NCI-H146 treated with DMSO at 0.1 percent for 48 hours (cell line): ENCODE measurements around the gene EGR4.

ENCODE experiments used
- DNase-seq: peaks from one replicate; lab custom pipeline; 2025; ENCODE audit not compliant: unreplicated experiment; lab: John Stamatoyannopoulos, UW

EGR4 gene

DNA sequence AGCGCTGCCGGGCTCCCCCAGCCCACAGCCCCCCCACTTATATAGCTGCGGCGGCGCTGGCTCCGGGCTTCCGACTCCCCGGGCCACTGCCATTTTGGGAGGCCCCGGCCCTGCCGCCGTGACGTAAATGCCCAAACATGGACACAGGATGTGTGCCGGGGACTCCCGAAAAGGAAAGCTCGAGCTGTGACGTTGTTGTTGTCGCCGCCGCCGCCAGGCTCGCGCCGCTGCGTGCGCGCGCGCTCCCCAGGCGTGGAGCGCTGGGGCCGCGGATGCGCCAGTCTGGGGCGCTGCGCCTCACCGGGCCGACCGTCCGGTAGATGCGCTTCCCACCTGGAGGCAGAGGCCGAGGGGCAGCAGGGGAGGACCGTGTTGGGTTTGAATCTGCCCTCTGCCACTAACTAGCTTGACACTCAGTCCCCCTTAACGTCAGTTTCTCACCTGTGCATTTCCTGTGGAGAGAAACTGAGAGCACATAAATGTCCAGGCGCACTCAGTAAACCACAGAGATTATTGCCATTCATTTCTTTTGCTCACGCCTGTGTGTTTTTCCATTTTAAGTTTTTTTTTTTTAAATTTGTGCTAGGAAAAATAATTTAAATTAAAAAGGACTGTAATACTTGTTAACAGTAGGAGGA, at the start of gene EGR4:
EGR4 (minus strand) TSS at position 15 of the 638 bp plus-strand sequence. CDS start 231 bp downstream, outside the sequence.
- peak; percentile 54 for DNase-seq

DNA sequence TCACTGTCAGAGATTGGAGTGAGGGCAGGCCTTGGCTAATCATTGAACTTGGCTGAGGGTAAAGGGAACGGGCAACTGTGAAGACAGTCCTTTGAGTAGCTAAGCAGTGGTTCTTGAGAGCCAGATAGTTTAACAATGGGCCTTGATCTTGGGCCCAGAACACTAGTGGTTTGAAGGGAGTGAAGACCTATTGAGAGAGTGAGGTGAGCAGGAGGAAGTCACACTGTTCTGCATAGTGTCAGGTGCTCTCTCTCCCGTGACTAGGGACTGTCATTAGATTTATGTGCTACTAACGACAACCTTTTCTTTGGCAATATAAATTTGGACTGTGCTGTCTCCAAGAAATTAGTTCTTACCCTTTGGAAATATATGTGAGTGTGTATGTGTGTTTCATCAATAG, 47.7 kb upstream of the EGR4 start:
- no peak for DNase-seq

DNA sequence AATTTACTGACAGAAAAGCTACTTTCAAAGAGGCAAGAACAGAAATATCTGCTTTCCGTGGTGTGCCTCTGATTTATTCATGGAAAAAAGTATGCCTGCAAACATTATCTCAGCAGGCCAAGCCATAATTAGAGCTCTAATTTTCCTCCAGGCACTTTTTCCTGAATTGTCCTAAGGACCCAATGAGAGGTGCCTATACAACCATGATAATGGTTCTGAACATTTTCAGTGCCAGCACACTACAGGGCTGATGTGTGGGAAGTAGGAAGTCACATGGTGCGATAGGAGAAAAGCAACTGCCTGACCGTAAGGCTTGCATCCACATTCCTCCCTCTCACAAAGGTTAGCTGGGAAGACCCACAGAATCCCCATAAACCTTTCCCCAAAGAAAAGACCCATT, 45.9 kb upstream of the EGR4 start:
- peak; percentile 90 for DNase-seq

DNA sequence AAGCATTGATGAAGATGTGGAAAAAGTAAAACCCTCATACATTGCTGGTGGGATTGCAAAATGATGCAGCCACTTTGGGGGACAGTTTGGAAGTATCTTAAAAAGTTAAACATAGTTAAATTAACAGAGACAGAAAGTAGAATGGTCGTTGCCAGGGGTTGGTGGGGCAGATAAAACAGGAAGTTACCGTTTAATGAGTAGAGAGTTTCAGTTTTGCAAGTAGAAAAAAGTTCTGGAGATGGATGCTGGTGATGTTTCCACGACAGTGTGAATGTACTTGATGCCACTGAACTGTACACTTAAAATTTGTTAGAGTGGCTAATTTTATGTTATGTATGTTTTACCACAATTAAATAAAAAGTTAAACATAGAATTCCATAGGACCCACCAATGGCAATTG, 44.5 kb upstream of the EGR4 start:
- DNase-seq, result no peak

DNA sequence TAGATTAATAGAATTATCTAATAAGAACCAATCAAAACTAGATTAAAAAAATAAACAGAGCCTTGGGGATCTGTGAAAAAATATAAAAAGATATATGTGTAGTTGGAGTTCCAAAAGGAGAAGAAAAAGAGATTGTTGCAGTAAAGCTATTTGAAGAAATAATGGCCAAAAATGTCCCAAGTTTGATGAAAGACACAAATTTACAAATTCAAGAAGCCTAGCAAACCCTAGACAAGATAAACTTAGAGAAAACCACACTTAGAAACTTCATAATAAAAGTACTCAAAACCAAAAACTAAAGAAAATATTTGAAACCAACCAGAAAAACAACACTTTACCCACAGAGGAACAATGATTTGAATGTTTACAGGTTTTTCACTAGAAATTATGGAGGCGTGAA, 41.3 kb upstream of the EGR4 start:
- no peak for DNase-seq

DNA sequence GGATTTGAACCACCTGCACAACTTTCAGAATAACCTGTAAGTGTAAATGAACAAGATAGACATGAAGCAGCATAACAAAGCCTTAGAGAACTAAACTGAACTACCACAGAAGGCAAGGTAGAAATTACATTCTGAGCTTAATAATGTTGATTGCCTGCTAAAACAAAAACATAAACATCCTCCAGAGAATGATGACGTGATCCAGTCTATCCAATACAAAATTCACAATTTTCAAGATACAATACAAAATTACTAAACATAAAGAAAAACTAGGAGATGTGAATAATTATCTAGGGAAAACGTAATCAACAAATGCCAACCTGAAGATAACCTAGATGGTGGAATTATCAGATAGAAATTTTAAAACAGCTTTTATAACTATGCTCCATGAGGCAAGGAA, 40.7 kb upstream of the EGR4 start:
- DNase-seq, result no peak

DNA sequence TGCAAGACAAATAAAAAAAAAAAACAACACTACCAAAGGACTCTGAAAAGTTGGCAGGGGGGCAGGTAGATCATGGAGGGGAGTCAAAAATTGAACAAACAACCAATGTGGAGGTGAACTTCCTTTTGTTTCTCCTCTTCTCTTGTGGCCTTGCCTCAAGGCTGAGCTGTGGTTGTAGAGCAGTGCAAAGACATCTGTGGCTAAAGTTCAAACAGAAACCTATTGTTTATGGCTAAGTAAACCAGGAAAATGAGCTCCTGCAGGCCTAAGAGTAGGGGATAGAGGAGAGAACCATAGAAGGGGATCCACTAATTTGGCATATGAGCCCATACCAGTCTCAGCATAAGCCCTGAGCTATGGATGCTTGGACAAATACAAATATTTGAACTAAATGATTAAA, 40.2 kb upstream of the EGR4 start:
- peak; percentile 94 for DNase-seq

DNA sequence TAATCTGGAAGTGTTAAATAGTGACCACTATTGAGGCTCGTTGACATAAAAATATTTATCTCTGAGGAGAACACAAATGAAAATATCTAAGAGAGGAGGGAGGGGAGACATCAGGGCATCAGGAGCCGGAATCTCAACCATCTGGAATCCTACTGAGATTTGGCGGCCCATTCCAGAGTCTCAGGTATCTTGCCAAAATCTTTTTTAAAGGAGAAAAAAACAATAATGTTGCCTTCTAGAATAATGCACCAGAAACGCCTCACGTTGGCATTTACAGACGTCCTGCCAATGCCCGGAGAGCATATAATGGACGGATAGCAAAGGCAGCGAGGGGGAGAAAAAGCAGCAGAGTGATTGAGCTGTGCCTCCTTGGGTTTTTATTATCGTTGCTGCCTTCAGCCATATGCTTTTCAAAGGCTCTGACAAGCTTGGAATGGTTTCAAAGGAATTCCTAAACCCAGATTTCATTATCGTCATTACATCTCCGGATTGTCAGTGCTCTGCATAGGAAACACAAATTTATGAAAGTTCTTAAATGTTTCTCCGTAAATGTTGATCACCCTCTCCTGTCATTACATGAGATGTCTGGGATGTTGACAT, 30.9 kb upstream of the EGR4 start:
- no peak for DNase-seq

DNA sequence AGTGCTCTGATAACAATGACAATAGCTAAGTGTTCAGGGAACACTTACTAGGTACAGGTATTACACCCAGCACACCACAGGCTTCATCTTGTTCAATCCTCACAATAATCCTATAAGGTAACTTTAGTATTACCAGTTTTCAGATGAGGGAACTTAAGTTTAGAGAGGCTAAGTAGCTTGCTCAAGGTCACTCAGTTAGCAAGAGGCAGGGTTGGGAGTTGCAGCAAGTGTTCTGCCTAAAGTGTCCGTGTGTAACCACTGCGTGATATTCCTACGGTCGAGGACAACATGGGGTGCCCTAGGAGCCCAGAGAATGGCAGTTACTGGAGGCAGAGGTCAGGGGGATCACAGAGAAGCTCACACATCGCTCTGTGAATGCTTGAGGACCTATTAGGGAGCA, 30.2 kb upstream of the EGR4 start:
- no peak for DNase-seq

DNA sequence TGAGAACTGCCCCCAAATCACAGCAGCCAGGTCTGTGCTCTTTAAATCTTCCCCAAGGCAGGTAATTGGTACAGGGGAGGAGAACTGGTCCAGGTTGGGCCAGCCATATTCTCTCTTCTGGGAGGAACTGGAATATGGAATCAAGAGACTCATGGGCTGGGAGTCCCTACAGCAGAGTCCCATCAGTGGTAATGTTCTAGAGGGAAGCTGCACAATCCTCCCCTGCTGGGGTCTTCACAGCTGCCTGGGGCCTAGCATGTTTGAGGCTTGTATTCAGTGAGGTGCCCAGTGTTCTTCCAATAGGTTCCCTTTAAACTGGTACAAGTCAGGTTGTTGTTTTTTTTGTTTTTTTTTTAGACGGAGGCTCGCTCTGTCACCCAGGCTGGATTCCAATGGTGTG, 21.1 kb upstream of the EGR4 start:
- no peak for DNase-seq

DNA sequence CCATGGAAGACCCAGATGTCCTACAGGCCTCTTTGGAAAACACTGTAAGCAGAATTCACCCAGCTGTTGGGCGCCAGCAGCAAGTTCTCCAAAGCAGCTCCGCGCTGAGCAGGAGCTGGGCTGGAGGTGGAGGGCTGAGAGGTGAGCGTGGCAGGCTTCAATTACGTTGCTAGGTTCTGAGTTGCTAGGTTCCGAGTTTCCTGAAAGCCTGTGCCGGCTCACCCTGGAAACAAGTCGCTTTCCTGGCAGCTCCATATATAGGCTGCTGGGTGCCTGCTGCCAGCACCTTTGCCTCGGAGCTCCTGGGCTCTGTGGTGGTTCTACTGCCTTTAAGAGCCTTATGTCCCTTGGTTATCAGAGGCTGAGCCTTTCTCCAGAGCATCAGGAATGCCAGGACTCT, 14.4 kb upstream of the EGR4 start:
- DNase-seq, result peak; percentile 76

DNA sequence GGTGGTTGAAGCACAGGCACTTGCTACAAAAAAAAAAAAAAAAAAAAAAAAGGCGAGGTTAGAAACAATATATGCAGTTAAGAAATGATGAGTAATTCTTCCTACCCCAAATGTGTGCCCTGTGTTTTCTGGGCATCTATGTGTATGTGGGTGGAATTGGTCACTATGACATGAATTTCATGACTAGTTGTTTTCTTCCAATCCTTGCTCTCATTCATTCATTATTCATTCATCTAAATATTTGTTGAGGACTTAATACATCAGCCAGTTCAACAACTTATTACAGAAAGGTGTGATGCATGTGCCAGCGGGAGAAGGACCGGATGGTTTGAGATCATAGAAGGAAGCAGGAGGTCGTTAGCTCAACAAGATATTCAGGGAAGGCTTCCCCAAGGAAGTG, 8.3 kb upstream of the EGR4 start:
- DNase-seq, result no peak

DNA sequence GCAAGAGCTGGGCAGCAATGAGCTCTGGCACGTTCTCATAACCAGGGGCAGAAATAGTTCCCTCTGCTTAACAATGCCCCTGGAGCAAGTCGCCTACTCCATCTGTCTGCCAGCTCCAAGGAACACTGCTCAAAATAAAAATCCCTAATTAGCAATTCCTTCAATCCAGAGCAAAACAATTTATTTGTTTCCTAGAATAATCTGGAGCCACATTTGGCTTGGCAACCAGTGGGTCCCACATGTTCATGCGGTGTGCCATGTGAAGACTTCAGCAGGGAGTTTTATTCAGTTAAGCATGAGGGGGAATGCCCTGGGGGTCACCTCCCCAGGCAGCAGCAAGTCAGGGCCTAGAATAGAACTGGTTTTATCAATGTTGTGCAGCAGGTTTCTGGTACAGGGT, 7.6 kb upstream of the EGR4 start:
- no peak for DNase-seq

DNA sequence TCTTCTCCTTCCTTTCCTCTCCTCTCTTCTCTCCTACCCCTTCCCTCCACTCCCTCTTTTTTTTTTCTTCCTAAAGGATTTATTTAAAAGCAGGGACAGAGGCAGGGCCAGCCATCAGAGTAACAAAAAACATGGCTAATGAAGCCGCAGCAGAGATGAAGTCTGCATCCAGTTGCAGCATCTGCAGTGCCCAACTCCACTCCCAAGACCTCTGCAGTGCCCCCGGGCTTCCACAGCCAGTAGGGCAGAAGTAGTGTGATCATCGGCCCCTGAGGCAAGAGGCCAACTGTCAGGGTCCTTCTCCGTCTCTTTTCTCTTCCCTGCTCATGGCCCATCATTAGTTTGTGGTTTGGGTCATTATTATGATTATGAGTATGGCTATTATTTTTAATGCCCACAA, 4.2 kb upstream of the EGR4 start:
- DNase-seq, result no peak

DNA sequence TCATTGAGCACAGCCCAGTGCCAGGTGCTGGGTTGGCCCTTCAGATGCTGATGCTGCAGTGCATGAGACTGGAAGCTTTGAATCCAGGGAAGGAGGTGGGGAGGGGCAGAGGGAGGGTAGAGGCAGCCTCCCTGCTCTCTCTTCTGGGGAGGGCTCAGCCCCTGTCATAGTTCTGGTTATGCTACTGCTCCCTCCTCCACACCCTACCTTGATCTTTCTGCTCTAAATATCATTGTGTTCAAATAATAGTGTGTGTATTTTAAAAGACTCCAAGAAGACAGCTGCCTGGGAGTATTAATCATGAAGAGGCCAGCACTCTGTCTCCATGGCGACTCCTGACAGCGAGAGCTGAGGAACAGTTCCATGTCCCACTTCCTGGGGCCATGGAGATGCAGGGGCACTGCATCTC, 3.8 kb upstream of the EGR4 start:
- DNase-seq, result peak; percentile 40

DNA sequence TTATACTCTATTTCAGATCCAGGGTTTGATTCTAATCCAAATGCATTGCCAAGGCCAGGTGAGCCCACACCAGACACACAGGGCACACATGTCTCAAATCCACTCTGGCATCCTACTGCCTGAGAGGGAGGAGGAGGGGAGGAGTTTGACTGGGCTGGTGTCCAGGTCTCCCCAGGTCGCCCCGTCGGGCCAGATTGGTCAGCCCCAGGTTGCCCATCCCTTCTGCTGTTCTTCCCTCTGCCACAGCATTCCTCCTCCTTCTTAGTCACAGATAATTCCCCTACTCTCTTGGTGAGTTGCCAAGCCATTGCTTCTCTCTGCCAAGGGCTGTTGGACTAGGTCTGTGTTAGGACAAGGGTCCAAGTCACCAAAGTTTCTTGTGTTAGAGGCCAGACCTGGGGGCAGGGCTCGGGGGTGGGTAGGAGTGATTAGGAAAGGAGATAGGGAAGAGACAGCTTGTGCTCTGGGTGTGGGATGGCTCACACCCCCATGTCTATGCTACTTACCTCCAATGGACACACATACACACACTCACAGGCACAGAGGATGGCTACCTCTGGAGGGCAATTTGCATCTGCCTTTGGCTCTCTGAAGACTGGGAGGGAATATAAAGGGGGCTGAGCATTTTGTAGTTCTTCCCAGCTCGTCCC, 2.5 kb upstream of the EGR4 start:
- DNase-seq, result no peak

DNA sequence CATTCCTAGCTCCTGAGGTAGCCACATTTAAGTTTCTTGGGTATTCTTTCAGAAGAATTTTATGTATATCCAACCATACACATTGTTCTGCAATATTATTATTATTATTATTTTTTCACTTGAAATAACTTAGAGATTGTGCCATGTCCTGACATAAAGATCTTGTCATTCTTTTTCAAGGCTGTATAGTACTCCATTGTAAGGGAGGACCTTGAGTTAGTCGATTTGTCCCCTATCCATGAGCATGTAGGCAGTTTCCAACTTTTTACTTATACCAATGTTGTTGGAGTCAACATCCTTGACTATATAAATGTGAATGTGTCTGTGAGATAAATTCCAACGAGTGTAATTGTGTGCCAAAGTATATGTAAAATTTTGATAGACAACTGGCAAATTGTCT, 891 bp upstream of the EGR4 start:
- DNase-seq, result no peak

DNA sequence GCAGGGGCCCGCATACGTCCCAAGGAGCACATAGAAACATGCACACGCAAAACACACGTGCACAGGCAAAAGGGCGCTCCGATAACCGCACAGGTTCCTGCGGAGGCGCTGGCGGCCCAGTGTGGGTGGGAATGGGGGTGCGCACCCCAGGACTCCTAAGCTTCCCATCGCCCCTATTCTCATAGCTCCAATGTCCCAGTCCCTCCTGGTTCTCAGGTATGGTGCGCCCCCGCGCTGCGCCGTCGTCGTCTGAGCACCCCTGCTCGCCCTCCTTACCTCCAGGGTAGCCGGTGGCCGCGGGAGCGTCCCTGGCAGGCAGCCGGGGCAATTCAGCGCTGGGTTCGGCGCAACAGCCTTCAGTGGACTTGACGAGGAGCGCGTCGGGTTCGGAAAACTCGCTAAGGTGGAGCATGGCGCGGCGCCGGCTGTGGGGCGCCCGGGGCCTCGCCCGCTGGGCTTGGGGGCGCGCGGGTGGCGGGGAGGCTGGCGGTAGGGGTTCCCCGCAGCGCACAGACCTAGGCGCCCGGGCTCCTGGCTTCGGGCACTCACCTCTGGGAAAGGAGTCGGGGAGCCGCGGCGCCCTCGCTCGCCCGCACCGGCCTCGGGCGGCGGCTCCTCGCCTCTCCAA, 328 bp downstream of the EGR4 start:
- no peak for DNase-seq

DNA sequence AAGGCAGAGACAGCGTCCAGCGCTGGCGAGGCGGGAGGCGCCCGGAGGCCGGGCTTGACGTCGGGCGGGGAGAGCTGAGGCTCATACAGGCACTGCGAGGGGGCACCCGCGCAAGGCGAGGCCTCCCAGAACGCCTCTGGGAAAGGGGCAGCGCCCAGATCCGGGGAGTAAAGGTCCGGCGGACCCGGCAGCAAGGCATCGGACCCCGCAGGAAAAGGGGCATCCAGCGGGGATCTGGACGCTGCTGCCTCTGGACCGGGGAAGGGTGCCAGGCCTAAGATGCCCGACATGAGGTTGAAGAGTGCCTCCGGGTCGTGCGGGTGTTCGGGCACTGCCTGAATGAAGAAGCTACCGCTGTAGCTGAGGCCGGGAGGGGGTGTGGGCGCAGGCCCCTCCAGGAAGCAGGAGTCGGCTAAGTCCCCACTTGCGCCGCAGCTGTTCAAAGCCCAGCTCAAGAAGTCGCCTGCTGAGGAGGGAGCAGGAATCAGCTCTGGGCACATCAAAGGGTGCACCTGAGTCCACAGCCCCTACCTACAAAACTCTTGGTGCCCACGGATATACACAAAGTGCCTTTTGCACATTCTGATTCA, 937 bp downstream of the EGR4 start:
- no peak for DNase-seq

DNA sequence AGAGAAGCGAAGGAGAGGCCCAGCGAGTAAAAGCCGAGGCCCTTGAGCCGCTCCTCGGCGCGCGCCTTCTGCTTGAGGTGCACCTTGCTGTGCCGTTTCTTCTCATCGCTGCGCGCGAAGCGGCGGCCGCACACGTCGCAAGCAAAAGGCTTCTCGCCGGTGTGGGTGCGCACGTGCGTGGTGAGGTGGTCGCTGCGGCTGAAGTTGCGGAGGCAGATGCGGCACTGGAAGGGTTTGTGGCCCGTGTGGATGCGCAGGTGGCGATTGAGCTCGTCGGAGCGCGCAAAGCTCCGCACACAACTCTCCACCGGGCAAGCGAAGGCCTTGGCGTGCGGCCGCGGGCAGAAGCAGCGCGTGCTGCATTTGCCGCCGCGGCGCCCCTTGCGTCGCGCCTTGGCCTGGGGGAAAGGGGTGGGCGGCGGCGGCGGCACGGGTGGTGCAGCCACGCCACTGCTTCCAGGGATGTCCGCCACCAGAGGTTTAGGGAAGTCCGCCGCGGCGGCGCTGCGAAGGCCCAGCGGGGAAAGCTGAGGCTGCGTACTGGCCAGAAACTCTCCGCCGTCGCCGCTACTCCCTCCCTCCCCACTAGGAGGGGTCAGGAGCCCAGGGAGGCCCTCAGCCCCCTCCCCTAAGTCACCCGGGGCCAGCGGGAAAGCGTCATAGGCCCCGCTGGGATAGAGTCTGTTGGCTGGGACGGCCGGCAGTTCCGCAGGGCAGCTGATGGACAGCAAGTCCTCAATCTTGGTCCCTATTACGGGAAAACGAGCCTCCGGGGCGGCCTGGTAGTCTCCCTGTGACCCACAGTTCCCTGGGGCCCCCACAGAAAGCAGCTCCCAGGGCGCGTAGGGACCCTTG, 1.7 kb downstream of the EGR4 start:
- peak; percentile 38 for DNase-seq

DNA sequence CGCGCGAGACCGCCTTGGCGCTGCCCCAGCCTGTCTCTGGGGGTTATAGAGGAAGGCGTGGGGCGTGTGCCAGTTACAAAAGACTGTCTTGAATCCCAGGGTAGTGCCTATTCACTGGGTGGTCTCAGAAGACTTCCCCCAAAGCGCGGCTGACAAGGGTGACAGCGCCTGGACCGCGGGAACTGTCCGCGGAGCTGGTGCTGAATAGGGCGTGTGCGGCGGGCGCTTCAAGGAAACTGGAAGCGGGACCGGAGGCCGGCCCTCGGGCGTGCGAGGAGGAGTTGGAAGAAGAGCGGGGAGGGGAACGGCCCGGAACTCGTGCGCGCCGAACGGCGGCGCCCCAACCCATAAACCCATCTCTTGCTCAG, 2.3 kb downstream of the EGR4 start:
- no peak for DNase-seq
